WTC11 (cell line): ENCODE data around the gene CUTA. TPM values are rescaled to one million over a fixed set of nuclear protein-coding genes. Genes with fewer than 3 reads are reported as not detected.

Source experiments
- microRNA-seq: library from miRNA; unstranded; fragments of <30 nt; microRNA quantifications from one replicate; pipeline ENCODE4 v1.2.0, GENCODE V29; 2022; ENCODE audit warnings: borderline number of aligned reads
- total RNA-seq: library from RNA; stranded (reverse); gene quantifications from 3 replicates; pipeline ENCODE4 v1.2.3, GENCODE V29; 2021

The CUTA gene
- total RNA-seq, 1 experiment from 2014 or later: 247 TPM

Small RNA genes within 50 kb of the gene (microRNA-seq; reads per million reads assigned to microRNA genes)
- gene MIR5004: 2.8 reads per million

Other genes with a start within 250 kb of the CUTA start
- gene COL11A2, start 225.6 kb downstream of the CUTA start, total RNA-seq: 3.0 to 4.4 TPM (median 3.7 TPM) in 3 replicates
- 21.5 to 24.5 TPM (median 23.3 TPM) in 3 replicates for gene RXRB, start 217.4 kb downstream of the CUTA start, total RNA-seq
- gene SLC39A7, start 217.2 kb downstream of the CUTA start, total RNA-seq: 131 to 163 TPM (median 134 TPM) in 3 replicates
- 7.3 to 8.1 TPM (median 7.7 TPM) in 3 replicates for gene HSD17B8, start 213.5 kb downstream of the CUTA start, total RNA-seq
- 26.6 to 30.2 TPM (median 27.8 TPM) in 3 replicates for gene RING1, start 209.6 kb downstream of the CUTA start, total RNA-seq
- gene VPS52, start 146.2 kb downstream of the CUTA start, total RNA-seq: 43.0 to 46.8 TPM (median 43.1 TPM) in 3 replicates
- 2,857 to 3,321 TPM (median 3,240 TPM) in 3 replicates for gene RPS18, start 146.0 kb downstream of the CUTA start, total RNA-seq
- 3.2 to 5.0 TPM (median 4.1 TPM) in 3 replicates for gene B3GALT4, start 141.0 kb downstream of the CUTA start, total RNA-seq
- 72.0 to 94.5 TPM (median 72.4 TPM) in 3 replicates for gene WDR46, start 128.9 kb downstream of the CUTA start, total RNA-seq
- 83.3 to 95.7 TPM (median 85.6 TPM) in 3 replicates for gene PFDN6, start 128.5 kb downstream of the CUTA start, total RNA-seq
- gene RGL2, start 119.2 kb downstream of the CUTA start, total RNA-seq: 72.6 to 79.7 TPM (median 77.1 TPM) in 3 replicates
- 43.5 to 50.2 TPM (median 49.3 TPM) in 3 replicates for gene TAPBP, start 104.0 kb downstream of the CUTA start, total RNA-seq
- 11.6 to 14.7 TPM (median 13.7 TPM) in 3 replicates for gene ZBTB22, start 100.4 kb downstream of the CUTA start, total RNA-seq
- 61.8 to 67.2 TPM (median 65.1 TPM) in 3 replicates for gene DAXX, start 95.1 kb downstream of the CUTA start, total RNA-seq
- gene KIFC1, start 26.3 kb downstream of the CUTA start, total RNA-seq: 79.5 to 97.3 TPM (median 83.7 TPM) in 3 replicates
- 60.0 to 63.6 TPM (median 60.2 TPM) in 3 replicates for gene PHF1, start 7.1 kb downstream of the CUTA start, total RNA-seq
- 139 to 172 TPM (median 160 TPM) in 3 replicates for gene SYNGAP1, start 2.0 kb upstream of the CUTA start, total RNA-seq
- gene ZBTB9, start 36.5 kb upstream of the CUTA start, total RNA-seq: 19.4 to 21.2 TPM (median 20.8 TPM) in 3 replicates
- gene BAK1, start 162.2 kb upstream of the CUTA start, total RNA-seq: 40.5 to 40.9 TPM (median 40.5 TPM) in 3 replicates
- 42.5 to 47.3 TPM (median 42.9 TPM) in 3 replicates for gene ITPR3, start 203.2 kb upstream of the CUTA start, total RNA-seq